A549 (cell line): ENCODE data around the gene RAB3C.

Experiments
- POLR2A ChIP-seq: IDR thresholded peaks from 2 replicates; pipeline ENCODE4 v1.6.1; 2012; ENCODE audit warnings: mild to moderate bottlenecking, low read length
- TF ChIP-seq, protein P1 (sequence below): fragments of >200 bp; sonication (Bioruptor Twin); formaldehyde crosslinking; IDR thresholded peaks from 3 replicates; pipeline ENCODE4 v1.5.1; 2016

DNA sequence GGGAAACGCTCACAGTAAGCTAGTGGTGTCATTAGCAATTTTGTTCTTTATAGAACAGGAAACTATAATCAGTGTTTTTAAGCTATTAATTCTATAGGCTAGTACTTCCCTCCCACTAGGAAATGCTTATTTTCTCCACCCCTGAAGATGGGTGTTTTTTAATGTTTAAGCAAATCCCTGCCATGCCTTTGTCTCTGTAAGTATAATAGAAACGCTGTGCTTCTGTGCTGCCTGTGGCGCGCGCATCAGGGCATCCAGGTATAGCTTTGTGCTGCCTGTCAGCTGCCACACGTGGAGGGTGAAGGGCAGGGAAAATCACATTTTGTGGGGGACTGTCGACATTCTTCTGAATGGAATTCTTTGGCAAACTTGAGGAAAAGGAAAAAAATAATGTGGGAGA is 217.5 kb downstream of the RAB3C start:
- TF ChIP-seq, protein P1, sequence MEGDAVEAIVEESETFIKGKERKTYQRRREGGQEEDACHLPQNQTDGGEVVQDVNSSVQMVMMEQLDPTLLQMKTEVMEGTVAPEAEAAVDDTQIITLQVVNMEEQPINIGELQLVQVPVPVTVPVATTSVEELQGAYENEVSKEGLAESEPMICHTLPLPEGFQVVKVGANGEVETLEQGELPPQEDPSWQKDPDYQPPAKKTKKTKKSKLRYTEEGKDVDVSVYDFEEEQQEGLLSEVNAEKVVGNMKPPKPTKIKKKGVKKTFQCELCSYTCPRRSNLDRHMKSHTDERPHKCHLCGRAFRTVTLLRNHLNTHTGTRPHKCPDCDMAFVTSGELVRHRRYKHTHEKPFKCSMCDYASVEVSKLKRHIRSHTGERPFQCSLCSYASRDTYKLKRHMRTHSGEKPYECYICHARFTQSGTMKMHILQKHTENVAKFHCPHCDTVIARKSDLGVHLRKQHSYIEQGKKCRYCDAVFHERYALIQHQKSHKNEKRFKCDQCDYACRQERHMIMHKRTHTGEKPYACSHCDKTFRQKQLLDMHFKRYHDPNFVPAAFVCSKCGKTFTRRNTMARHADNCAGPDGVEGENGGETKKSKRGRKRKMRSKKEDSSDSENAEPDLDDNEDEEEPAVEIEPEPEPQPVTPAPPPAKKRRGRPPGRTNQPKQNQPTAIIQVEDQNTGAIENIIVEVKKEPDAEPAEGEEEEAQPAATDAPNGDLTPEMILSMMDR: no peak
- TF ChIP-seq POLR2A: no peak
